CD4-positive, alpha-beta T cell (primary cell): ENCODE measurements around the gene ZNF700. TPM values are rescaled to one million over a fixed set of nuclear protein-coding genes. Genes with fewer than 3 reads are reported as not detected.
"Not testable (repeated sequence)": the region's sequence is repeated elsewhere in the genome, so short reads cannot be mapped to it uniquely, and the experiment has no call there.

ENCODE experiments used
- ATAC-seq: fragments of 200-7000 bp; cut with Tn5 transposase; one replicate; pipeline ENCODE4 v1.10.0; 2022; ENCODE audit warnings: mild to moderate bottlenecking; ENCODE audit not compliant: poor library complexity
- CTCF ChIA-PET: fragments of 350-600 bp; sonication (Branson Sonifier 250); formaldehyde crosslinking; loops from one replicate; lab custom pipeline; 2021; ENCODE audit warnings: antibody characterized with exemption, inconsistent platforms; lab: Charles Lee
- POLR2A ChIA-PET: fragments of 350-600 bp; sonication (Branson Sonifier 250); formaldehyde crosslinking; loops from one replicate; lab custom pipeline; 2021; ENCODE audit warnings: antibody characterized with exemption, inconsistent platforms; lab: Charles Lee
- DNase-seq, 14 experiments: peaks; one replicate each; pipeline ENCODE4 v3.0.0-alpha.2; 2013 to 2020; ENCODE audit warnings: mixed read lengths in 2 of 14
- H3K27ac ChIP-seq, 2 donors: one replicate each; pipeline versions ENCODE4 v1.5.1 to v1.7.0; 2013; ENCODE audit warnings: low read length in 2 of 2, low read depth in 1 of 2, mild to moderate bottlenecking in 1 of 2
- H3K27me3 ChIP-seq, 2 experiments: 1 replicate in 1 of 2; 2 replicates in 1 of 2; pipeline versions ENCODE4 v1.6.1 to v1.7.0; 2013; ENCODE audit warnings: low read length in 2 of 2, control low read depth in 1 of 2, mild to moderate bottlenecking in 1 of 2, moderate library complexity in 1 of 2; ENCODE audit not compliant: insufficient read depth in 2 of 2, control insufficient read depth in 1 of 2
- H3K36me3 ChIP-seq: one replicate; pipeline ENCODE4 v1.6.1; 2013; ENCODE audit warnings: low read length, control low read depth; ENCODE audit not compliant: insufficient read depth
- H3K4me1 ChIP-seq: one replicate; pipeline ENCODE4 v1.6.1; 2013; ENCODE audit warnings: low read length, control low read depth; ENCODE audit not compliant: insufficient read depth
- H3K4me3 ChIP-seq: one replicate; pipeline ENCODE4 v1.5.1; 2013; ENCODE audit warnings: mild to moderate bottlenecking, low read length, moderate library complexity
- H3K9me3 ChIP-seq, 2 experiments: 1 replicate in 1 of 2; 2 replicates in 1 of 2; pipeline versions ENCODE4 v1.6.1 to v1.7.0; 2013; ENCODE audit warnings: low read length in 2 of 2, mild to moderate bottlenecking in 2 of 2, control low read depth in 1 of 2, moderate library complexity in 1 of 2; ENCODE audit not compliant: control insufficient read depth in 1 of 2, insufficient read depth in 1 of 2
- H3K27ac Mint-ChIP-seq: one replicate; pipeline ENCODE4 v1.8.0; 2020; ENCODE audit warnings: mixed read lengths
- H3K27me3 Mint-ChIP-seq: one replicate; pipeline ENCODE4 v1.8.0; 2021; ENCODE audit warnings: mixed read lengths
- H3K36me3 Mint-ChIP-seq: one replicate; pipeline ENCODE4 v1.8.0; 2021; ENCODE audit warnings: low read depth, mixed read lengths
- H3K4me1 Mint-ChIP-seq: one replicate; pipeline ENCODE4 v1.8.0; 2021; ENCODE audit warnings: low read depth, mixed read lengths
- H3K4me3 Mint-ChIP-seq: one replicate; pipeline ENCODE4 v1.8.0; 2020; ENCODE audit warnings: mild to moderate bottlenecking, mixed read lengths
- H3K9me3 Mint-ChIP-seq: one replicate; pipeline ENCODE4 v1.8.0; 2020; ENCODE audit warnings: mixed read lengths
- intact Hi-C, 2 experiments: fragments of 100-400 bp; cut with DNase I in 1 of 2; cut with micrococcal nuclease in 1 of 2; formaldehyde crosslinking; loops; one replicate each; pipeline versions ENCODE4 v1.15.1 to v1.9.0; 2023 to 2025; cut with DNase I, micrococcal nuclease
- total RNA-seq, 174 experiments: library from RNA in 2 of 174; stranded (reverse) in 2 of 174; gene quantifications; one replicate each; pipeline ENCODE4 v1.2.3 and lab custom pipeline; 2021 to 2026
- TF ChIP-seq, protein P1 (sequence below): fragments of 200-600 bp; IDR thresholded peaks from one replicate; pipeline ENCODE4 v1.8.0; 2022; ENCODE audit warnings: antibody characterized with exemption, mild to moderate bottlenecking

ZNF700 gene
- total RNA-seq, 2 experiments from 2014 or later = 13.2 to 14.5 TPM

DNA sequence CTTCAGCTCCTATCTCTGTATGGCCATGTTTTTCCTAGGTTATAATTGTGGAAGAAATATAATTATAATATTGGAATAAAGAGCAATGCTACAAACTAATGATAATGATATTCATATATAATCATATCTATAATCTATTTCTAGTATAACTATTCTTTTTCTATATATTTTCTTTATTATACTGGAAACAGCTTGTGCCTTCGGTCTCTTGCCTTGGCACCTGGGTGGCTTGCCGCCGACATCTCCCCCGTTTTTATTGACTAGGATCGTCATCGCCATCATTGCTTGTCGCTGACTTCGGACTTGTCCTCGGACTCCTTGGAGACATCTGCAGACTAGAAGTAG is 64.2 kb downstream of the ZNF700 start:
- Mint-ChIP-seq H3K27ac (peak overlapping the region; percentile 92), H3K36me3 (peaks cover 22% of the 10 kb centered on the region), H3K4me3 (peak overlapping the region; percentile 88), H3K9me3 (no peaks in the 10 kb centered on the region), H3K4me1 (peaks cover 38% of the 10 kb centered on the region), H3K27me3 (no peaks in the 10 kb centered on the region)
- ChIA-PET POLR2A (interaction anchor here (1.1 to 3.7 kb wide), 7 partner anchors 25 to 506 kb away, joined by 3 to 65 read pairs (median 10); partner anchors contain the start of genes ZNF433, ZNF491, ZNF563 and ZNF700), CTCF (interaction anchor here (0.6 to 7.2 kb wide), 18 partner anchors 21 to 1109 kb away, joined by 3 to 79 read pairs (median 4); partner anchors contain the start of genes ELOF1, ZNF20, ZNF491 and ZNF563)
- Histone ChIP-seq H3K27ac (peak overlapping the region; percentile 86 to 91), H3K4me3 (peak overlapping the region; percentile 100), H3K27me3 (peaks cover 0 to 2% of the 10 kb centered on the region in 2 experiments), H3K4me1 (peaks cover 21% of the 10 kb centered on the region), H3K9me3 (peaks cover 0 to 7% of the 10 kb centered on the region in 2 experiments), H3K36me3 (no peaks in the 10 kb centered on the region)
- TF ChIP-seq, protein P1, sequence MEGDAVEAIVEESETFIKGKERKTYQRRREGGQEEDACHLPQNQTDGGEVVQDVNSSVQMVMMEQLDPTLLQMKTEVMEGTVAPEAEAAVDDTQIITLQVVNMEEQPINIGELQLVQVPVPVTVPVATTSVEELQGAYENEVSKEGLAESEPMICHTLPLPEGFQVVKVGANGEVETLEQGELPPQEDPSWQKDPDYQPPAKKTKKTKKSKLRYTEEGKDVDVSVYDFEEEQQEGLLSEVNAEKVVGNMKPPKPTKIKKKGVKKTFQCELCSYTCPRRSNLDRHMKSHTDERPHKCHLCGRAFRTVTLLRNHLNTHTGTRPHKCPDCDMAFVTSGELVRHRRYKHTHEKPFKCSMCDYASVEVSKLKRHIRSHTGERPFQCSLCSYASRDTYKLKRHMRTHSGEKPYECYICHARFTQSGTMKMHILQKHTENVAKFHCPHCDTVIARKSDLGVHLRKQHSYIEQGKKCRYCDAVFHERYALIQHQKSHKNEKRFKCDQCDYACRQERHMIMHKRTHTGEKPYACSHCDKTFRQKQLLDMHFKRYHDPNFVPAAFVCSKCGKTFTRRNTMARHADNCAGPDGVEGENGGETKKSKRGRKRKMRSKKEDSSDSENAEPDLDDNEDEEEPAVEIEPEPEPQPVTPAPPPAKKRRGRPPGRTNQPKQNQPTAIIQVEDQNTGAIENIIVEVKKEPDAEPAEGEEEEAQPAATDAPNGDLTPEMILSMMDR = peak; percentile 41
- intact Hi-C loops = loop anchor here (1.0 to 5.0 kb wide), 4 partner anchors 25 to 177 kb away; partner anchors contain the start of gene ZNF440 (in 1 of the 2)
- DNase-seq (no peak), ATAC-seq (no peak)

DNA sequence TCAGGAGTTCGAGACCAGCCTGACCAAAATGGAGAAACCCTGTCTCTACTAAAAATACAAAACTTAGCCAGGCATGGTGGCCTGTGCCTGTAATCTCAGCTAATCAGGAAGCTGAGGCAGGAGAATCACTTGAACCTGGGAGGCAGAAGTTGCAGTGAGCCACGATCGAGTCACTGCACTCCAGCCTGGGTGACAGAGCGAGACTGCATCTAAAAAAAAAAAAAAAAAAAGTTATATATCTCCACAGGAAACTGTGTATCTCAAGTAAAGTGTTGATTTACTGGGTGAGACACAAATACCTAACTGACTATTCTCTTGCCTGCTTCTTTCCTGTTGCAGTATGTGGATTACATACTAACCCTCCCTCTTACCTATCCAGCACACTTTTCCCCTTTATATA is 67.0 kb downstream of the ZNF700 start:
- H3K9me3 Mint-ChIP-seq, H3K4me3 ChIP-seq, H3K9me3 ChIP-seq, ATAC-seq, H3K27me3 ChIP-seq, H3K27ac ChIP-seq, DNase-seq, H3K4me3 Mint-ChIP-seq, H3K27me3 Mint-ChIP-seq, H3K36me3 ChIP-seq, POLR2A ChIA-PET: not testable (repeated sequence)
- H3K4me1 ChIP-seq = peaks cover 18% of the 10 kb centered on the region
- peaks cover 48% of the 10 kb centered on the region for H3K4me1 Mint-ChIP-seq
- intact Hi-C loops = loop anchor here in 1 of 2 experiments (2.0 kb wide), 1 partner anchor 149 kb away; the partner anchor contains the start of gene ZNF20
- CTCF ChIA-PET = interaction anchor here (0.8 to 7.2 kb wide), 2 partner anchors 12 to 69 kb away, joined by 3 to 79 read pairs; partner anchors contain the start of gene ZNF700
- H3K27ac Mint-ChIP-seq = peak overlapping the region; percentile 10
- peaks cover 29% of the 10 kb centered on the region for H3K36me3 Mint-ChIP-seq

DNA sequence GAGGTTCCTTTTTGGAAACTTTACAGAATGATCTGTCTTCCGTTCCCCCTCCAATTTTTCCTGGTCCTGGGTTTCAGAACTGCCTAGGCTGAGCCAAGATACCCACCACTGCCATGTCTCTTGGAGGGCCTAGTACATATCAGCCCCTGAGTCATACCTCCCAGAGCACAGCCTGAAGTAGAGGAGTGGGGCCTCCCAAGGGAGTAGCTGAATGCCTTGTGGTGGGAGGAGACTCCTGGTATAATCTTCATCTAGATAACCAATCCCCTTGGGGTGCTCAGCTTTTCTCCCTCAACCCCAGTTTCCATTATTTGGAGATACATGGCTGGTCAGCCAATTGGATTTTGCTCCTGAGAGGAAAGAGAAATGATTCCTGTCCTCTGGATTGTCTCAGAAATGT is 70.3 kb downstream of the ZNF700 start:
- no peaks in the 10 kb centered on the region for H3K9me3 Mint-ChIP-seq
- H3K27me3 ChIP-seq = no peaks in the 10 kb centered on the region
- H3K4me3 ChIP-seq = no peak overlapping the region
- H3K36me3 ChIP-seq = no peaks in the 10 kb centered on the region
- intact Hi-C loops = no loop called here
- H3K27ac ChIP-seq = no peak overlapping the region
- ATAC-seq = no peak
- H3K9me3 ChIP-seq = no peaks in the 10 kb centered on the region
- peaks cover 40% of the 10 kb centered on the region for H3K36me3 Mint-ChIP-seq
- no peaks in the 10 kb centered on the region for H3K27me3 Mint-ChIP-seq
- peaks cover 9% of the 10 kb centered on the region for H3K4me1 ChIP-seq
- TF ChIP-seq, protein P1 = no peak
- H3K4me3 Mint-ChIP-seq = no peak overlapping the region
- H3K4me1 Mint-ChIP-seq = peaks cover 50% of the 10 kb centered on the region
- no peak for DNase-seq
- H3K27ac Mint-ChIP-seq = no peak overlapping the region
- ChIA-PET CTCF (interaction anchor here (1.3 kb wide), 1 partner anchor 31 kb away, joined by 3 read pairs; no protein-coding TSS in a partner anchor), POLR2A (no interaction called here)

Other genes with a start within 250 kb of the ZNF700 start
- 1 to 10 TPM; 1.7 to 2.2 TPM for gene ZNF823, start 186.2 kb upstream of the ZNF700 start, total RNA-seq
- gene ZNF441, start 158.1 kb upstream of the ZNF700 start, total RNA-seq = 1 to 10 TPM; 2.6 to 4.1 TPM
- gene ZNF491, start 126.6 kb upstream of the ZNF700 start, total RNA-seq = 1 to 10 TPM in 1 of 2 experiments, under 1 TPM in 1; 0.41 to 1.1 TPM
- gene ZNF440, start 110.8 kb upstream of the ZNF700 start, total RNA-seq = 1 to 10 TPM; 5.8 to 6.8 TPM
- 1 to 10 TPM; 6.3 to 6.6 TPM for gene ZNF439, start 76.4 kb upstream of the ZNF700 start, total RNA-seq
- 1 to 10 TPM; 2.4 to 3.5 TPM for gene ZNF69, start 37.3 kb upstream of the ZNF700 start, total RNA-seq
- 1 to 10 TPM; 2.5 to 2.9 TPM for gene ZNF763, start 39.9 kb downstream of the ZNF700 start, total RNA-seq
- gene ZNF433, start 110.6 kb downstream of the ZNF700 start, total RNA-seq = 1 to 10 TPM; 2.6 to 2.8 TPM
- gene ZNF878, start 127.9 kb downstream of the ZNF700 start, total RNA-seq = not detected
- 10 to 100 TPM; 22.2 to 23.7 TPM for gene ZNF844, start 139.6 kb downstream of the ZNF700 start, total RNA-seq
- 1 to 10 TPM; 1.0 to 1.2 TPM for gene ZNF20, start 215.2 kb downstream of the ZNF700 start, total RNA-seq
- gene ZNF625, start 231.6 kb downstream of the ZNF700 start, total RNA-seq = under 1 TPM; 0.56 to 0.85 TPM
- 10 to 100 TPM; 40.5 to 45.6 TPM for gene ZNF136, start 238.0 kb downstream of the ZNF700 start, total RNA-seq